ENCODE measurements around the gene KCNG1. TPM values are rescaled to one million over a fixed set of nuclear protein-coding genes. Genes with fewer than 3 reads are reported as not detected.

The KCNG1 gene
- total RNA-seq, 1 donor from 2014 or later = 7.4 TPM

DNA sequence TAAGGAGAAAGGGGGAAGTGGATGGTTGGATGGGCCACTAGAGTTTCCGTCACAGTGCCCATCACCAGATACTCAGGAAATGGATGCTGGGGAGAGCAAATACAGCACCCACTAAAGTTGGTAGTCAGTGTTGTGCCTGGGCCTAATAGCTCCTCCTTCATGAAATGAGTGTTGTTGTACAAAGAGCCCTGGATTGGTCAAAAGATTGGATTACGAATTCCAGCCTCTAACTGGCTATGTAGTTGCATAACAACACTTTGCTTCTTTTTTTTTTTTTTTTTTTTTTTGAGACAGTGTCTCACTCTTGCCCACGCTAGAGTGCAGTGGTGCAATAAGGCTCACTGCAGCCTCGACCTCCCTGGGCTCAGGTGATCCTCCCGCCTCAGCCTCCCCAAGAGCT lies 27.4 kb downstream of the KCNG1 start:
- Mint-ChIP-seq H3K4me3 (no peak overlapping the region), H3K36me3 (ENCODE audit: low read depth) (no peaks in the 10 kb centered on the region), H3K27me3 (peaks cover 11% of the 10 kb centered on the region), H3K9me3 (no peaks in the 10 kb centered on the region), H3K27ac (no peak overlapping the region), H3K4me1 (peaks cover 15% of the 10 kb centered on the region)
- no peak for TF ChIP-seq CTCF (IDR thresholded peaks at IDR 0.05)
- ChIA-PET CTCF (no interaction called here), POLR2A (no interaction called here)
- DNase-seq = no peak
- intact Hi-C loops (cut with micrococcal nuclease) = no loop called here
- no peak for ATAC-seq (ENCODE audit: low read depth)

GRCh38 chr20:50993876-50994275 lies 29.0 kb downstream of the KCNG1 start:
- POLR2A ChIA-PET = no interaction called here
- intact Hi-C loops (cut with micrococcal nuclease) = no loop called here
- no peaks in the 10 kb centered on the region for H3K36me3 Mint-ChIP-seq (ENCODE audit: low read depth)

GRCh38 chr20:50992733-50993457 lies 30.0 kb downstream of the KCNG1 start:
- no peak for DNase-seq
- CTCF ChIA-PET = interaction anchor here (0.7 to 2.5 kb wide), 6 partner anchors 9 to 602 kb away, joined by 3 to 9 read pairs (median 6); partner anchors contain the start of gene BCAS4
- TF ChIP-seq CTCF (IDR thresholded peaks at IDR 0.05) = no peak
- Mint-ChIP-seq H3K36me3 (ENCODE audit: low read depth) (no peaks in the 10 kb centered on the region), H3K27me3 (peaks cover 4% of the 10 kb centered on the region), H3K4me3 (no peak overlapping the region), H3K9me3 (no peaks in the 10 kb centered on the region), H3K27ac (no peak overlapping the region), H3K4me1 (peaks cover 15% of the 10 kb centered on the region)
- POLR2A ChIA-PET = no interaction called here
- peak; percentile 58 for ATAC-seq (ENCODE audit: low read depth)
- intact Hi-C loops (cut with micrococcal nuclease) = no loop called here

More at GRCh38 chr20:50993876-50994275, 29.0 kb downstream of the KCNG1 start:
- H3K4me1 Mint-ChIP-seq = peaks cover 15% of the 10 kb centered on the region
- no peaks in the 10 kb centered on the region for H3K9me3 Mint-ChIP-seq
- DNase-seq = no peak
- no peak for TF ChIP-seq CTCF (IDR thresholded peaks at IDR 0.05)
- CTCF ChIA-PET = interaction anchor here (0.8 kb wide), 1 partner anchor 1035 kb away, joined by 3 read pairs; no protein-coding TSS in a partner anchor
- no peak overlapping the region for H3K4me3 Mint-ChIP-seq
- no peak overlapping the region for H3K27ac Mint-ChIP-seq
- ATAC-seq (ENCODE audit: low read depth) = no peak
- H3K27me3 Mint-ChIP-seq = peaks cover 6% of the 10 kb centered on the region

DNA sequence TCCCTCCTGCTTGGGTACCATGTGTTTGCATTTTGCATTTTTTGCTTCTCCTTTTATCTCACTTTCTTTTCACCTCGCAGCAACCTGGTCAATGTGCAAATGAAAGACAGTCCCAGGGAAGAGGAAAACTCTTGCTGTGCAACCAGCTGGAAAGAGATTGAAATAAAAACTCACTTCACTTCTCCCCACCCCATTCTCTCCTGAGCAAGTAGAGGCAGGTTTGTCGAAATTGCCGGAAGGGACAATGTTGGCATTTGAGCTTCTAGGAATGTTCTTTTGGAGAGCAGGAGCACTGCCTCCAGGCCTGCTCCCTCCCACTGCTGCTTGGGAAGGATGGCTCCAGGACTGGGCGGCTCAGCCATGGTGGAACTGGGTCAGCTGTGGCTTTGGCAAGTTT lies 30.6 kb downstream of the KCNG1 start:
- H3K4me3 Mint-ChIP-seq = no peak overlapping the region
- H3K36me3 Mint-ChIP-seq (ENCODE audit: low read depth) = no peaks in the 10 kb centered on the region

More for the DNA sequence above, 30.6 kb downstream of the KCNG1 start:
- H3K9me3 Mint-ChIP-seq = no peaks in the 10 kb centered on the region
- H3K27ac Mint-ChIP-seq = no peak overlapping the region
- TF ChIP-seq CTCF (IDR thresholded peaks at IDR 0.05) = no peak
- ChIA-PET CTCF (interaction anchor here (0.7 to 2.5 kb wide), 7 partner anchors 9 to 602 kb away, joined by 3 to 9 read pairs (median 5); partner anchors contain the start of gene BCAS4), POLR2A (no interaction called here)
- H3K27me3 Mint-ChIP-seq = peaks cover 7% of the 10 kb centered on the region
- DNase-seq = no peak
- intact Hi-C loops (cut with micrococcal nuclease) = no loop called here
- peaks cover 15% of the 10 kb centered on the region for H3K4me1 Mint-ChIP-seq
- ATAC-seq (ENCODE audit: low read depth) = no peak

Data from activated B cell treated with CpG ODN at 0.5 μM for 24 hours (primary cell).